ENCODE results near the gene EBF3. TPM values are rescaled to one million over a fixed set of nuclear protein-coding genes. Genes with fewer than 3 reads are reported as not detected.

Gene EBF3
- polyA plus RNA-seq, 4 donors: 1.4 to 1.9 TPM; not detected in 2

- Histone ChIP-seq H3K36me3 (ENCODE audit: control insufficient read depth in 3 of 3, insufficient read depth in 2 of 3, low read depth in 1 of 3, low read length in 3 of 3) (no peaks in the 10 kb centered on the region), H3K27me3 (ENCODE audit: control insufficient read depth in 3 of 3, insufficient read depth in 3 of 3, low read length in 3 of 3) (peaks cover 50 to 84% (median 55%) of the 10 kb centered on the region in 3 donors), H3K27ac (ENCODE audit: low read depth in 1 of 3, low read length in 2 of 3) (no peak overlapping the region), H3K4me3 (ENCODE audit: low read depth in 1 of 3, low read length in 3 of 3) (no peak overlapping the region), H3K4me1 (ENCODE audit: control insufficient read depth in 3 of 3, insufficient read depth in 2 of 3, low read depth in 1 of 3, low read length in 2 of 3) (no peaks in the 10 kb centered on the region), H3K9me3 (ENCODE audit: control insufficient read depth in 2 of 2, insufficient read depth in 1 of 2, low read depth in 1 of 2, low read length in 1 of 2) (no peaks in the 10 kb centered on the region)
- FAIRE-seq (no peak), DNase-seq (peak; percentile 27 to 68)
- WGBS, 3 donors: 2 to 3% (median 3%) methylated on average over 15 of the region's 15 CpGs
Measured at GRCh38 chr10:129968853-129969183, 4.7 kb upstream of the EBF3 start.

DNA sequence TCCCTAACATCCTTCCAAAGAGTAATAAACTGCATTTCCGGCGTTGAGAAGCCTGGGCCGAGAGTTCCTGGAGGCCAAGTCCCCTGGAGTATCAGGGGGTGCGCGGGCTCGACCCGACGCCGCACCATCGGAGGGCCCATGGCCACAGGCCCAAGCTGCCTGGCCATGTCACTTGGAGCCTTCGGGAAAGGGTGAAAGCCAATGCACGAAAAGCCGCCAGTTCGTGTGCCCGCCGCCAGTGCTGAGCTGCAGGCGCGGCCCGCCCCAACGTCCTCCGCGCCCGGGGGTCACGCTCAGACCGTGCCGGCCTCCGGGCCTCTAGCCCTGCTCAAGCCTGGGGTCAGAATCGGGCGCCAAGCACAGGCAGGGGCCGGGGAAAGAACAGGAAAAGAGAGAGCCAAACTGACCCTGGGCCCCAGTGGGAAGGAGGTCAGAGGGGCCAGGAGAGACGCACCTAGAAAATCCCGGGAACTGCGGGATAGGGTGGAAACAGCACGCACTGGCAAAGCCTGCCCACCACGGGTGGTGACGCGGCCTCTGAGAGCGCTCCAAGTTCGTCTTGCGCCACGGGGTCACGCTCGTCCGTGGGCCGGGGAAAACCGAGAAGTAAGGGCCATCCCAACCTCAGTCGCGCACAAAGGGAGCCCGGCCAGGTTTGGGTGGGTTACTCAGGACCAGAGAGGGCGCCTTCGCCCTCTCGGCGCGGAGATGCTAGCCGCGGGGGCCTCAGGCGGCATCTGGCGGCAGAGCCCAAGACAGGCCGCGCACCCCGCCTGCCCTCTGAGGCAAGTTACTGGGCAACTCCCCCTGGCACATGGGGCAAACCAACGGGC, 4.2 kb upstream of the EBF3 start:
- no peak for FAIRE-seq
- Histone ChIP-seq H3K4me1 (ENCODE audit: control insufficient read depth in 3 of 3, insufficient read depth in 2 of 3, low read depth in 1 of 3, low read length in 2 of 3) (no peaks in the 10 kb centered on the region), H3K4me3 (ENCODE audit: low read depth in 1 of 3, low read length in 3 of 3) (no peak overlapping the region), H3K27me3 (ENCODE audit: control insufficient read depth in 3 of 3, insufficient read depth in 3 of 3, low read length in 3 of 3) (peaks cover 53 to 81% (median 54%) of the 10 kb centered on the region in 3 donors), H3K36me3 (ENCODE audit: control insufficient read depth in 3 of 3, insufficient read depth in 2 of 3, low read depth in 1 of 3, low read length in 3 of 3) (no peaks in the 10 kb centered on the region), H3K27ac (ENCODE audit: low read depth in 1 of 3, low read length in 2 of 3) (no peak overlapping the region), H3K9me3 (ENCODE audit: control insufficient read depth in 2 of 2, insufficient read depth in 1 of 2, low read depth in 1 of 2, low read length in 1 of 2) (no peaks in the 10 kb centered on the region)
- DNase-seq: peak in 1 of 2 donors; percentile 20
- 11 to 17% (median 12%) methylated on average over 62 of the region's 62 CpGs for WGBS, 3 donors

- no peak for DNase-seq
- no peak for FAIRE-seq
- no peak overlapping the region for H3K27ac ChIP-seq (ENCODE audit: low read depth in 1 of 3, low read length in 2 of 3)
- peaks cover 0 to 4% (median 0%) of the 10 kb centered on the region in 3 donors for H3K4me1 ChIP-seq (ENCODE audit: control insufficient read depth in 3 of 3, insufficient read depth in 2 of 3, low read depth in 1 of 3, low read length in 2 of 3)
- WGBS, 3 donors: 18 to 23% (median 23%) methylated on average over 27 to 28 of the region's 28 CpGs
- no peak overlapping the region for H3K4me3 ChIP-seq (ENCODE audit: low read depth in 1 of 3, low read length in 3 of 3)
- H3K9me3 ChIP-seq (ENCODE audit: control insufficient read depth in 2 of 2, insufficient read depth in 1 of 2, low read depth in 1 of 2, low read length in 1 of 2): no peaks in the 10 kb centered on the region
- H3K36me3 ChIP-seq (ENCODE audit: control insufficient read depth in 3 of 3, insufficient read depth in 2 of 3, low read depth in 1 of 3, low read length in 3 of 3): no peaks in the 10 kb centered on the region
- peaks cover 50 to 84% (median 57%) of the 10 kb centered on the region in 3 donors for H3K27me3 ChIP-seq (ENCODE audit: control insufficient read depth in 3 of 3, insufficient read depth in 3 of 3, low read length in 3 of 3)
Measured at GRCh38 chr10:129967579-129968019, 3.5 kb upstream of the EBF3 start.

DNA sequence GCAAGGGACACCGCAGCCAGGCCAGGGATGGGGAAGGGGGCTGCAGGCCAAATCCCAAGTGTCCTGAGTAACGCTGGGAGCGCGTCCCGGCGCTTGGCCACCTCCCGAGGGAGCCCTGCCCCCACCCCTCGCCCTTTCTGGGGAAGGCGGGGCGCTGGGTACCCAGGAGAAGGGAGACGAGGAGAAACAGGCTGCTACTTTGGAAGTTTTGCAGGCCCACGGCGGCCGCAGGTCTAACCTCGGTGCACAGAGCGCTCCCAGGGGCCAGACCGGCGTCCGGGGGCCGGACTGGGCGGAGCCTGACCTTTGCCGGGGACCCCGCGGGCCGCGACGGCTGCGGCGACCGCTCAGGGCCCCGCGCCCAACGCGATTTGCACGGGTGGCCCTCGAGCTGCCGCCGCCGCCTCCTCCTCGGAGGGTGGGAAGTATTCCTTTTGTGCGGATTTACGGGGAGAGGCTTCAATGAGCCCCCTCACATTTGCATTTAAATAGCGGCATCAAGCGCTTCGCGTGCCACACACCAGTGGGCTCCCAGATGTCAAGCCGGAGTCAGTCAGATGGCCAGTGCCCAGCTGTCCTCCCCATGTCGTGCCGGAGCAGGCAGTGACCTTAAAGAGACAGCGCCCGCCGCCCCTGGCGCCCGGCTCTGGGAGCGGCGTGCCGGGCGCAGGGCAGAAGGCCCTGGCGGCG, 3.0 kb upstream of the EBF3 start:
- WGBS, 3 donors: 12 to 19% (median 12%) methylated on average over 55 to 60 of the region's 60 CpGs
- Histone ChIP-seq H3K27ac (ENCODE audit: low read depth in 1 of 3, low read length in 2 of 3) (no peak overlapping the region), H3K4me1 (ENCODE audit: control insufficient read depth in 3 of 3, insufficient read depth in 2 of 3, low read depth in 1 of 3, low read length in 2 of 3) (peaks cover 0 to 5% (median 0%) of the 10 kb centered on the region in 3 donors), H3K4me3 (ENCODE audit: low read depth in 1 of 3, low read length in 3 of 3) (no peak overlapping the region), H3K27me3 (ENCODE audit: control insufficient read depth in 3 of 3, insufficient read depth in 3 of 3, low read length in 3 of 3) (peaks cover 45 to 86% (median 60%) of the 10 kb centered on the region in 3 donors), H3K9me3 (ENCODE audit: control insufficient read depth in 2 of 2, insufficient read depth in 1 of 2, low read depth in 1 of 2, low read length in 1 of 2) (no peaks in the 10 kb centered on the region), H3K36me3 (ENCODE audit: control insufficient read depth in 3 of 3, insufficient read depth in 2 of 3, low read depth in 1 of 3, low read length in 3 of 3) (no peaks in the 10 kb centered on the region)
- FAIRE-seq: no peak
- DNase-seq: no peak

GRCh38 chr10:129966370-129966888, 2.4 kb upstream of the EBF3 start:
- WGBS, 3 donors: 11 to 18% (median 18%) methylated on average over 16 of the region's 16 CpGs
- H3K27me3 ChIP-seq (ENCODE audit: control insufficient read depth in 3 of 3, insufficient read depth in 3 of 3, low read length in 3 of 3): peaks cover 44 to 88% (median 64%) of the 10 kb centered on the region in 3 donors
- H3K36me3 ChIP-seq (ENCODE audit: control insufficient read depth in 3 of 3, insufficient read depth in 2 of 3, low read depth in 1 of 3, low read length in 3 of 3): no peaks in the 10 kb centered on the region
- no peak overlapping the region for H3K27ac ChIP-seq (ENCODE audit: low read depth in 1 of 3, low read length in 2 of 3)
- no peak for DNase-seq
- peaks cover 0 to 5% (median 0%) of the 10 kb centered on the region in 3 donors for H3K4me1 ChIP-seq (ENCODE audit: control insufficient read depth in 3 of 3, insufficient read depth in 2 of 3, low read depth in 1 of 3, low read length in 2 of 3)
- FAIRE-seq: no peak
- H3K9me3 ChIP-seq (ENCODE audit: control insufficient read depth in 2 of 2, insufficient read depth in 1 of 2, low read depth in 1 of 2, low read length in 1 of 2): no peaks in the 10 kb centered on the region
- no peak overlapping the region for H3K4me3 ChIP-seq (ENCODE audit: low read depth in 1 of 3, low read length in 3 of 3)

GRCh38 chr10:129965959-129966358, 1.9 kb upstream of the EBF3 start:
- no peak for DNase-seq
- no peak overlapping the region for H3K27ac ChIP-seq (ENCODE audit: low read depth in 1 of 3, low read length in 2 of 3)
- H3K27me3 ChIP-seq (ENCODE audit: control insufficient read depth in 3 of 3, insufficient read depth in 3 of 3, low read length in 3 of 3): peaks cover 39 to 91% (median 68%) of the 10 kb centered on the region in 3 donors
- no peak for FAIRE-seq
- no peak overlapping the region for H3K4me3 ChIP-seq (ENCODE audit: low read depth in 1 of 3, low read length in 3 of 3)
- H3K9me3 ChIP-seq (ENCODE audit: control insufficient read depth in 2 of 2, insufficient read depth in 1 of 2, low read depth in 1 of 2, low read length in 1 of 2): no peaks in the 10 kb centered on the region
- H3K4me1 ChIP-seq (ENCODE audit: control insufficient read depth in 3 of 3, insufficient read depth in 2 of 3, low read depth in 1 of 3, low read length in 2 of 3): peaks cover 0 to 5% (median 0%) of the 10 kb centered on the region in 3 donors
- H3K36me3 ChIP-seq (ENCODE audit: control insufficient read depth in 3 of 3, insufficient read depth in 2 of 3, low read depth in 1 of 3, low read length in 3 of 3): no peaks in the 10 kb centered on the region
- 9 to 17% (median 13%) methylated on average over 17 of the region's 17 CpGs for WGBS, 3 donors

GRCh38 chr10:129965425-129965808, 1.3 kb upstream of the EBF3 start:
- Histone ChIP-seq H3K4me1 (ENCODE audit: control insufficient read depth in 3 of 3, insufficient read depth in 2 of 3, low read depth in 1 of 3, low read length in 2 of 3) (peaks cover 0 to 5% (median 0%) of the 10 kb centered on the region in 3 donors), H3K9me3 (ENCODE audit: control insufficient read depth in 2 of 2, insufficient read depth in 1 of 2, low read depth in 1 of 2, low read length in 1 of 2) (no peaks in the 10 kb centered on the region), H3K36me3 (ENCODE audit: control insufficient read depth in 3 of 3, insufficient read depth in 2 of 3, low read depth in 1 of 3, low read length in 3 of 3) (no peaks in the 10 kb centered on the region), H3K27me3 (ENCODE audit: control insufficient read depth in 3 of 3, insufficient read depth in 3 of 3, low read length in 3 of 3) (peaks cover 35 to 91% (median 72%) of the 10 kb centered on the region in 3 donors), H3K27ac (ENCODE audit: low read depth in 1 of 3, low read length in 2 of 3) (no peak overlapping the region), H3K4me3 (ENCODE audit: low read depth in 1 of 3, low read length in 3 of 3) (no peak overlapping the region)
- no peak for DNase-seq
- no peak for FAIRE-seq
- WGBS, 3 donors: 5 to 13% (median 6%) methylated on average over 15 of the region's 15 CpGs

GRCh38 chr10:129964611-129965424, 744 bp upstream of the EBF3 start:
- DNase-seq (peak in 1 of 2 donors; percentile 40), FAIRE-seq (no peak)
- Histone ChIP-seq H3K4me3 (ENCODE audit: low read depth in 1 of 3, low read length in 3 of 3) (no peak overlapping the region), H3K9me3 (ENCODE audit: control insufficient read depth in 2 of 2, insufficient read depth in 1 of 2, low read depth in 1 of 2, low read length in 1 of 2) (no peaks in the 10 kb centered on the region), H3K36me3 (ENCODE audit: control insufficient read depth in 3 of 3, insufficient read depth in 2 of 3, low read depth in 1 of 3, low read length in 3 of 3) (no peaks in the 10 kb centered on the region), H3K4me1 (ENCODE audit: control insufficient read depth in 3 of 3, insufficient read depth in 2 of 3, low read depth in 1 of 3, low read length in 2 of 3) (peaks cover 0 to 5% (median 0%) of the 10 kb centered on the region in 3 donors), H3K27ac (ENCODE audit: low read depth in 1 of 3, low read length in 2 of 3) (no peak overlapping the region), H3K27me3 (ENCODE audit: control insufficient read depth in 3 of 3, insufficient read depth in 3 of 3, low read length in 3 of 3) (peaks cover 35 to 92% (median 71%) of the 10 kb centered on the region in 3 donors)
- 4 to 7% (median 6%) methylated on average over 77 to 82 of the region's 82 CpGs for WGBS, 3 donors
